Measurements from ENCODE around the gene TMPRSS6. TPM values are rescaled to one million over a fixed set of nuclear protein-coding genes. Genes with fewer than 3 reads are reported as not detected.
A peak's percentile ranks its signal among the peaks of the same experiment; 100 is the strongest.

The TMPRSS6 gene
- total and polyA plus RNA-seq, 2 of the 13 experiments (the other 11 are each of a cell fraction or from before 2014, with no cell fraction given), result 4.2 to 4.8 TPM

GRCh38 chr22:37119872-37120271, 10.4 kb upstream of the TMPRSS6 start:
- ChIA-PET POLR2A (no interaction called here), CTCF (ENCODE audit: low intra/inter-chr PET ratio, low total read pairs) (no interaction called here)
- WGBS (ENCODE audit: low lambda C conversion rate), result 37% methylated on average over 13 of the region's 13 CpGs
- DNase-seq (ENCODE audit: low spot score) (no peak), FAIRE-seq (no peak), ATAC-seq (no peak)
- TF ChIP-seq ZFY (CRISPR knock-in tag; IDR thresholded peaks at IDR 0.05), result no peak
- Histone ChIP-seq H4K20me1 (ENCODE audit: insufficient read depth, low read length) (no peaks in the 10 kb centered on the region), H2AFZ (ENCODE audit: low read length) (no peak overlapping the region), H3K9me3 (ENCODE audit: low read length) (no peaks in the 10 kb centered on the region), H3K4me2 (ENCODE audit: low read depth, low read length) (no peak overlapping the region), H3K9ac (ENCODE audit: insufficient read depth, low read depth, low read length) (no peak overlapping the region), H3K4me3 (replicated peaks in 1 of 3; ENCODE audit: insufficient read depth in 1 of 3, low read depth in 2 of 3, low read length in 3 of 3) (no peak overlapping the region), H3K4me1 (ENCODE audit: insufficient read depth, low read length) (peaks cover 17% of the 10 kb centered on the region), H3K79me2 (ENCODE audit: insufficient read depth, low read length) (no peaks in the 10 kb centered on the region), H3K36me3 (replicated peaks in 1 of 2; ENCODE audit: control insufficient read depth in 1 of 2, insufficient read depth in 2 of 2, low read length in 2 of 2) (no peaks in the 10 kb centered on the region), H3K27me3 (ENCODE audit: control insufficient read depth in 1 of 2, insufficient read depth in 2 of 2, low read length in 2 of 2) (peaks cover 1 to 37% of the 10 kb centered on the region in 2 experiments; a peak in 3 of 5 replicates), H3K27ac (ENCODE audit: extremely low read length, insufficient read depth, low read length) (no peak overlapping the region)
- intact Hi-C loops (cut with micrococcal nuclease; ENCODE audit: unreplicated experiment), result no loop called here
- BruUV-seq (replicated peaks), result no TSS peak
- in situ Hi-C loops (cut with HindIII; ENCODE audit: extremely low pct_ligation_motif_present, low pct_unique_long_range_greater_than_20kb), result no loop called here

DNA sequence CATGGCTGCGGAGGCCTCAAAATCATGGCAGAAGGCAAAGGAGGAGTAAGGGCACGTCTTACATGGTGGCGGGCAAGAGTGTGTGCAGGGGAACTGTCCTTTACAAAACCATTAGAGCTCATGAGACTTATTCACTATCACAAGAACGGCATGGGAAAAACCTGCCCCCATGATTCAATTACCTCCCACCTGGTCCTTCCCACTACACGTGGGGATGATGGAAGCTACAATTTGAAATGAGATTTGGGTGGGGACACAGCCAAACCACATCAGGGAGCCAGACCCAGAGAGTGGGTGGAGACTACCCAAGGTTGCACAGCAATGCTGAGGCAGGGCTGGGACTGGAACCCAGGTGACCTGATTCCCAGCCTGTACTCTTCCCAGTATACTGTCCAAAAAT, 8.6 kb upstream of the TMPRSS6 start:
- no peaks in the 10 kb centered on the region for H4K20me1 ChIP-seq (ENCODE audit: insufficient read depth, low read length)
- no peak overlapping the region for H3K9ac ChIP-seq (ENCODE audit: insufficient read depth, low read depth, low read length)
- DNase-seq (ENCODE audit: low spot score) (no peak), FAIRE-seq (no peak), ATAC-seq (no peak)
- POLR2A ChIA-PET, result no interaction called here
- H3K27me3 ChIP-seq (ENCODE audit: control insufficient read depth in 1 of 2, insufficient read depth in 2 of 2, low read length in 2 of 2), result peaks cover 3 to 22% of the 10 kb centered on the region in 2 experiments; a peak in 4 of 5 replicates
- H3K4me1 ChIP-seq (ENCODE audit: insufficient read depth, low read length), result peaks cover 20% of the 10 kb centered on the region
- CTCF ChIA-PET (ENCODE audit: low intra/inter-chr PET ratio, low total read pairs), result no interaction called here
- no peaks in the 10 kb centered on the region for H3K9me3 ChIP-seq (ENCODE audit: low read length)
- TF ChIP-seq SKI (IDR thresholded peaks at IDR 0.05; ENCODE audit: partially characterized antibody), result no peak
- no peak for TF ChIP-seq MAF1 (CRISPR knock-in tag; IDR thresholded peaks at IDR 0.05; ENCODE audit: borderline replicate concordance)
- TF ChIP-seq ZIK1 (CRISPR knock-in tag; IDR thresholded peaks at IDR 0.05; ENCODE audit: borderline replicate concordance, low read depth), result no peak
- TF ChIP-seq ZNF768 (CRISPR knock-in tag; IDR thresholded peaks at IDR 0.05), result 0 out of 2 replicates have a peak, but pooled peaks have one; percentile 34
- H3K4me2 ChIP-seq (ENCODE audit: low read depth, low read length), result no peak overlapping the region
- WGBS (ENCODE audit: low lambda C conversion rate), result 71% methylated on average over 5 of the region's 5 CpGs
- H3K4me3 ChIP-seq (replicated peaks in 1 of 3; ENCODE audit: insufficient read depth in 1 of 3, low read depth in 2 of 3, low read length in 3 of 3), result no peak overlapping the region
- no peaks in the 10 kb centered on the region for H3K79me2 ChIP-seq (ENCODE audit: insufficient read depth, low read length)
- no peak overlapping the region for H2AFZ ChIP-seq (ENCODE audit: low read length)
- no TSS peak for BruUV-seq (replicated peaks)
- H3K27ac ChIP-seq (ENCODE audit: extremely low read length, insufficient read depth, low read length), result no peak overlapping the region
- no peaks in the 10 kb centered on the region for H3K36me3 ChIP-seq (replicated peaks in 1 of 2; ENCODE audit: control insufficient read depth in 1 of 2, insufficient read depth in 2 of 2, low read length in 2 of 2)
- in situ Hi-C loops (cut with HindIII; ENCODE audit: extremely low pct_ligation_motif_present, low pct_unique_long_range_greater_than_20kb), result no loop called here
- intact Hi-C loops (cut with micrococcal nuclease; ENCODE audit: unreplicated experiment), result loop anchor here (1.0 kb wide), 1 partner anchor 10 kb away; no protein-coding TSS in a partner anchor
